ENCODE results near the gene MYH9.

MYH9 gene

DNA sequence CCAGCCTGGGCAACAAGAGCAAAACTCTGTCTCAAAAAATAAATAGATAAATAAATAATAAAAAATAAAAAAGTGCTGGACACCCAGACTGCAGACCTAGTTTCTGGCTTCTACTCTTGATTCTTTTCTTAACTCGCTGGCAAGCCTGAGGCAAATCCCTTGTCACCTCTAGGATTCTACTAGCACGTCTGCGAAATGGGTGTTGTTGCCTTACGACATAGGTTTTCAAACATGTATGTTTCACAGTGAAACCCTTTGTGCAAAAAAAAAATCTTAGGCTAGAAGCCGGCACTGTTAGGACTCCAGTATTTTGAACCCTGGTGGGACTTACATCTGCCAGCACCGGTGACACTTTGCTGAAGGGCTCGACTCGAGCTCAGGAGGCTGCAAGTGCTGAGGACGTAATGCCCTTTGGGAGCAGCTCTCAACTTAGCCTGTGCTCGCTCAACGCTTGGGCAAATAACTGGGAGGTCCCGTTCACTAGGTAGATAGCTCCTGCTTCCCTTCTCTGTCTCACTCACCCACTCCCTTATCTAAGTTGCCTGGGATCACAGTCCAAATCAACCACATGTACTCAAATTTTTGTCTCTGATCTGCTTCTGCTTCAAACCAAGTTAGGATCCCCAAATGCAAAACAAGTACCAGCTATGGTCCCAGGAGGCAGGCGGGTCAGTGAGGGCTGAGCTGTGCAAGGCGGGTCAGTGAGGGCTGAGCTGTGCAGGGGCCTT is 34.7 kb upstream of the MYH9 start (continued):
- TF ChIP-seq, protein P1, sequence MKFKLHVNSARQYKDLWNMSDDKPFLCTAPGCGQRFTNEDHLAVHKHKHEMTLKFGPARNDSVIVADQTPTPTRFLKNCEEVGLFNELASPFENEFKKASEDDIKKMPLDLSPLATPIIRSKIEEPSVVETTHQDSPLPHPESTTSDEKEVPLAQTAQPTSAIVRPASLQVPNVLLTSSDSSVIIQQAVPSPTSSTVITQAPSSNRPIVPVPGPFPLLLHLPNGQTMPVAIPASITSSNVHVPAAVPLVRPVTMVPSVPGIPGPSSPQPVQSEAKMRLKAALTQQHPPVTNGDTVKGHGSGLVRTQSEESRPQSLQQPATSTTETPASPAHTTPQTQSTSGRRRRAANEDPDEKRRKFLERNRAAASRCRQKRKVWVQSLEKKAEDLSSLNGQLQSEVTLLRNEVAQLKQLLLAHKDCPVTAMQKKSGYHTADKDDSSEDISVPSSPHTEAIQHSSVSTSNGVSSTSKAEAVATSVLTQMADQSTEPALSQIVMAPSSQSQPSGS (tag by site-specific recombination; IDR thresholded peaks at IDR 0.05; ENCODE audit: low read depth): no peak
- TF ChIP-seq ZNF175 (tag by site-specific recombination; IDR thresholded peaks at IDR 0.05): no peak
- TF ChIP-seq ZNF529 (tag by site-specific recombination; IDR thresholded peaks at IDR 0.05; ENCODE audit: insufficient replicate concordance): no peak
- TF ChIP-seq ZNF510 (tag by site-specific recombination; IDR thresholded peaks at IDR 0.05; ENCODE audit: insufficient replicate concordance): no peak
- no peak for TF ChIP-seq ZNF16 (tag by site-specific recombination; IDR thresholded peaks at IDR 0.05; ENCODE audit: low read depth)
- no peak for TF ChIP-seq ZNF366 (tag by site-specific recombination; conservative IDR thresholded peaks at IDR 0.05)
- TF ChIP-seq SP2 (tag by site-specific recombination; IDR thresholded peaks at IDR 0.05): no peak
- no peak for TF ChIP-seq GLIS1 (tag by site-specific recombination; IDR thresholded peaks at IDR 0.05)
- TF ChIP-seq, protein P2, sequence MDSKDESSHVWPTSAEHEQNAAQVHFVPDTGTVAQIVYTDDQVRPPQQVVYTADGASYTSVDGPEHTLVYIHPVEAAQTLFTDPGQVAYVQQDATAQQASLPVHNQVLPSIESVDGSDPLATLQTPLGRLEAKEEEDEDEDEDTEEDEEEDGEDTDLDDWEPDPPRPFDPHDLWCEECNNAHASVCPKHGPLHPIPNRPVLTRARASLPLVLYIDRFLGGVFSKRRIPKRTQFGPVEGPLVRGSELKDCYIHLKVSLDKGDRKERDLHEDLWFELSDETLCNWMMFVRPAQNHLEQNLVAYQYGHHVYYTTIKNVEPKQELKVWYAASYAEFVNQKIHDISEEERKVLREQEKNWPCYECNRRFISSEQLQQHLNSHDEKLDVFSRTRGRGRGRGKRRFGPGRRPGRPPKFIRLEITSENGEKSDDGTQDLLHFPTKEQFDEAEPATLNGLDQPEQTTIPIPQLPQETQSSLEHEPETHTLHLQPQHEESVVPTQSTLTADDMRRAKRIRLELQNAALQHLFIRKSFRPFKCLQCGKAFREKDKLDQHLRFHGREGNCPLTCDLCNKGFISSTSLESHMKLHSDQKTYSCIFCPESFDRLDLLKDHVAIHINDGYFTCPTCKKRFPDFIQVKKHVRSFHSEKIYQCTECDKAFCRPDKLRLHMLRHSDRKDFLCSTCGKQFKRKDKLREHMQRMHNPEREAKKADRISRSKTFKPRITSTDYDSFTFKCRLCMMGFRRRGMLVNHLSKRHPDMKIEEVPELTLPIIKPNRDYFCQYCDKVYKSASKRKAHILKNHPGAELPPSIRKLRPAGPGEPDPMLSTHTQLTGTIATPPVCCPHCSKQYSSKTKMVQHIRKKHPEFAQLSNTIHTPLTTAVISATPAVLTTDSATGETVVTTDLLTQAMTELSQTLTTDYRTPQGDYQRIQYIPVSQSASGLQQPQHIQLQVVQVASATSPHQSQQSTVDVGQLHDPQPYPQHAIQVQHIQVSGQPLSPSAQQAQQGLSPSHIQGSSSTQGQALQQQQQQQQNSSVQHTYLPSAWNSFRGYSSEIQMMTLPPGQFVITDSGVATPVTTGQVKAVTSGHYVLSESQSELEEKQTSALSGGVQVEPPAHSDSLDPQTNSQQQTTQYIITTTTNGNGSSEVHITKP (tag by site-specific recombination; IDR thresholded peaks at IDR 0.05): no peak
- TF ChIP-seq ZNF548 (tag by site-specific recombination; IDR thresholded peaks at IDR 0.05): no peak

DNA sequence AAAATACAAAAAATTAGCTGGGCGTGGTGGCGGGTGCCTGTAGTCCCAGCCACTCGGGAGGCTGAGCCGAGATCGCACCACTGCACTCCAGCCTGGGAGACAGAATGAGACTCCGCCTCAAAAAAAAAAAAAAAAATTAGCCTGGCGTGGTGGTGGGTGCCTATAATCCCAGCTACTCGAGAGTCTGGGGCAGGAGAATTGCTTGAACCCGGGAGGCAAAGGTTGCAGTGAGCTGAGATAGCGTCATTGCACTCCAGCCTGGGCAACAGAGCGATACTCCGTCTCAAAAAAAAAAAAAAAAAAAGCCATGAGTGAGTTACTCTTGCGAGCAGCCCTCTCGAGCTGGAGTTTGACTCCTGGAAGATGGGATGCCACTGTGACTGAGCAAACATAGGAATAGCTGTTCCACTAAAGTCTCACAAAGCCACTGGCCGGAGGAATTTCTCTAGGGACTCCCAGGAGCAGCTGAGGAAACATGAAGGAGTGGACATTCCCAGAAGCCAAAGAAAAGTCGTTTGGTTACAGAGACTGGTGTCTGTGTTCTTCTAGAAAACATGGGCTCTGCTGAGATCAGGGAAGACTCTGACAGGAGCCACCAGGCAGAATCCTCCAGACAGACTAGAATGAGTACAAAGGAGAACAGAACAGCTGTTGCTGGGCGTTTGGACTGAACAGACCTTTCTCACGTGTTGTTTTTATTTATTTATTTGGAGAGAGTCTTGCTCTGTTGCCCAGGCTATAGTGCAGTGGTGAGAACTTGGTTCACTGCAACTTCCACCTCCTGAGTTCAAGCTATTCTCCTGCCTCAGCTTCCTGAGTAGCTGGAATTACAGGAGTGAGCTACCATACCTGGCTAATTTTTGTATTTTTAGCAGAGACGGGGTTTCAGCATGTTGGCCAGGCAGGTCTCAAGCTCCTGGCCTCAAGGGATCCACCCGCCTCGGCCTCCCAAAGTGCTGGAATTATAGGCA is 32.4 kb upstream of the MYH9 start:
- Histone ChIP-seq H3K9me3 (ENCODE audit: control insufficient read depth, insufficient read depth, low read depth, low read length) (no peaks in the 10 kb centered on the region), H3K36me3 (ENCODE audit: control insufficient read depth in 2 of 2, insufficient read depth in 1 of 2, low read length in 2 of 2) (no peaks in the 10 kb centered on the region), H3K4me1 (ENCODE audit: control insufficient read depth, insufficient read depth, low read length) (0 out of 2 replicates have a peak, but pooled peaks cover 2% of the 10 kb centered on the region), H3K4me3 (ENCODE audit: low read depth, low read length) (no peak overlapping the region), H3K27ac (ENCODE audit: extremely low read depth, low read depth, low read length) (0 out of 2 replicates have a peak overlapping the region, but pooled peaks have one; percentile 70)
- CTCF ChIA-PET: interaction anchor here (0.8 kb wide), 1 partner anchor 50 kb away, joined by 3 read pairs; no protein-coding TSS in a partner anchor
- no peak for TF ChIP-seq GLI4 (tag by site-specific recombination; IDR thresholded peaks at IDR 0.05)
- peak; percentile 54; the same call in 1 of the 2 replicates for TF ChIP-seq OSR2 (tag by site-specific recombination; IDR thresholded peaks at IDR 0.05)
- POLR2A ChIA-PET: interaction anchor here (0.6 to 1.4 kb wide), 4 partner anchors 10 to 111 kb away, joined by 3 read pairs; no protein-coding TSS in a partner anchor

DNA sequence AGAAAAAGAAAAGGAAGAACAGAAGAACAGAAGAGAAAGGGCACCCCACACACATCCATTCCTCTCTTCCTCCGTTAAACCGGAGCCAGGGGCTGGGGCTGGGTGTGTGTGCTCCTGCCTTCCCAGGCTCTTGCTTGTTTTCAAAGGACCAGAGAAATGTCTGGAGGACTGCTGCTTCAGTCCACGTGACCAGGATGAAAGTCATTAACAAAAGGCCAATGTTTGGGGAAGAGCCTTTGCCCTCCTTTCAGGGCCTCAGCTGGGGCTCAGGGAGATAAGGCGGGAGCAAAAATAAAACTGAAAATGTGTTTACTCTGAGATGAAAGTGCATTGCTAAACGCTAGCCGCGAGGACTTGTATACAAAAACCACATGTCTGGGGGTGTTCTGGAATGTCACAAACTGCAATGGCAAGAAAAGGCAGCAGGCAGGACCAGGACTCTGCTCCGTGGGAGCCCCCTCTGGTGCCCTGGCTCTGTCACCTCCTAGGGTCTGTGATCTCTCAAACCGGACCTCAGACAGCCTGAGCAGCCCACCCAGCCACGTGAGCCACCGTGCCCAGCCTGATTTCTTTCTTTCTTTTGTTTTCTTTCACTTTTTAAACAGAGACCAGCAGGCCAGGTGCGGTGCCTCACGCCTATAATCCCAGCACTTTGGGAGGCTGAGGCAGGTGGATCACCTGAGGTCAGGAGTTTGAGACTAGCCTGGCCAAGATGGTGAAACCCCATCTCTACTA is 31.6 kb upstream of the MYH9 start:
- POLR2A ChIA-PET: interaction anchor here (1.1 to 1.4 kb wide), 3 partner anchors 9 to 88 kb away, joined by 3 read pairs; no protein-coding TSS in a partner anchor
- 0 out of 2 replicates have a peak, but pooled peaks cover 2% of the 10 kb centered on the region for H3K4me1 ChIP-seq (ENCODE audit: control insufficient read depth, insufficient read depth, low read length)
- no peak overlapping the region for H3K4me3 ChIP-seq (ENCODE audit: low read depth, low read length)
- H3K27ac ChIP-seq (ENCODE audit: extremely low read depth, low read depth, low read length): peak overlapping the region; percentile 70
- H3K36me3 ChIP-seq (ENCODE audit: control insufficient read depth in 2 of 2, insufficient read depth in 1 of 2, low read length in 2 of 2): no peaks in the 10 kb centered on the region
- CTCF ChIA-PET: no interaction called here
- H3K9me3 ChIP-seq (ENCODE audit: control insufficient read depth, insufficient read depth, low read depth, low read length): no peaks in the 10 kb centered on the region
- TF ChIP-seq ZNF37A (tag by site-specific recombination; IDR thresholded peaks at IDR 0.05) (no peak), ZNF335 (tag by site-specific recombination; conservative IDR thresholded peaks at IDR 0.05) (peak; percentile 60), GLIS1 (tag by site-specific recombination; IDR thresholded peaks at IDR 0.05) (0 out of 2 replicates have a peak, but pooled peaks have one; percentile 6), ZNF214 (tag by site-specific recombination; IDR thresholded peaks at IDR 0.05; ENCODE audit: borderline replicate concordance) (no peak), IKZF3 (tag by site-specific recombination; IDR thresholded peaks at IDR 0.05) (no peak), ZNF48 (tag by site-specific recombination; IDR thresholded peaks at IDR 0.05) (no peak), KLF7 (tag by site-specific recombination; IDR thresholded peaks at IDR 0.05; ENCODE audit: borderline replicate concordance) (no peak)
- TF ChIP-seq, protein P3, sequence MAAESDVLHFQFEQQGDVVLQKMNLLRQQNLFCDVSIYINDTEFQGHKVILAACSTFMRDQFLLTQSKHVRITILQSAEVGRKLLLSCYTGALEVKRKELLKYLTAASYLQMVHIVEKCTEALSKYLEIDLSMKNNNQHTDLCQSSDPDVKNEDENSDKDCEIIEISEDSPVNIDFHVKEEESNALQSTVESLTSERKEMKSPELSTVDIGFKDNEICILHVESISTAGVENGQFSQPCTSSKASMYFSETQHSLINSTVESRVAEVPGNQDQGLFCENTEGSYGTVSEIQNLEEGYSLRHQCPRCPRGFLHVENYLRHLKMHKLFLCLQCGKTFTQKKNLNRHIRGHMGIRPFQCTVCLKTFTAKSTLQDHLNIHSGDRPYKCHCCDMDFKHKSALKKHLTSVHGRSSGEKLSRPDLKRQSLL (tag by site-specific recombination; IDR thresholded peaks at IDR 0.05): no peak
- TF ChIP-seq, protein P4, sequence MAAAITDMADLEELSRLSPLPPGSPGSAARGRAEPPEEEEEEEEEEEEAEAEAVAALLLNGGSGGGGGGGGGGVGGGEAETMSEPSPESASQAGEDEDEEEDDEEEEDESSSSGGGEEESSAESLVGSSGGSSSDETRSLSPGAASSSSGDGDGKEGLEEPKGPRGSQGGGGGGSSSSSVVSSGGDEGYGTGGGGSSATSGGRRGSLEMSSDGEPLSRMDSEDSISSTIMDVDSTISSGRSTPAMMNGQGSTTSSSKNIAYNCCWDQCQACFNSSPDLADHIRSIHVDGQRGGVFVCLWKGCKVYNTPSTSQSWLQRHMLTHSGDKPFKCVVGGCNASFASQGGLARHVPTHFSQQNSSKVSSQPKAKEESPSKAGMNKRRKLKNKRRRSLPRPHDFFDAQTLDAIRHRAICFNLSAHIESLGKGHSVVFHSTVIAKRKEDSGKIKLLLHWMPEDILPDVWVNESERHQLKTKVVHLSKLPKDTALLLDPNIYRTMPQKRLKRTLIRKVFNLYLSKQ (tag by site-specific recombination; IDR thresholded peaks at IDR 0.05; ENCODE audit: borderline replicate concordance): no peak

Data from HEK293 (cell line).